GM04503 (cell line): ENCODE results near the gene SIPA1L3.
"Not testable (repeated sequence)": the region's sequence is repeated elsewhere in the genome, so short reads cannot be mapped to it uniquely, and the experiment has no call there.

Source experiments
- DNase-seq: peaks from one replicate; pipeline ENCODE4 v3.0.0-alpha.2; 2012; ENCODE audit warnings: low read depth

The SIPA1L3 gene

DNA sequence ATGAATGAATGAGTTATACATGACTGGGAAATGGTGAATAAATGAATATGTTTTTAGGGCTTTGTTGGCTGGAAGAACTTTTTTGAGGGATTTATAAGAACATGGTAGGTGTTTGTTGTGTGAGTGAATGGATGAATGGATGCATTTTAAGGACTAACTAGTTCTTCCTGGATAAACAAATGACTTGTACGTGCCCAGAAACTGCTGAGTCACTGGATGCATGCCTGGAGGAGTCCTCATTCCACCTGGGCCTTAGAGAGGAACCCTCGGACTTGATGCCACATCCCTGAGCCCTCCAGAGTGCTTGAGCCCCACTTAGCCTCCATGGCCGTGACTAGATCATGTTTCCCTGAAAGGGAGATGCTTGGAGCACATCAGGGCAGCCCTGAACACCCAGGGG, 163.6 kb downstream of the SIPA1L3 start:
- peak; percentile 9 for DNase-seq

DNA sequence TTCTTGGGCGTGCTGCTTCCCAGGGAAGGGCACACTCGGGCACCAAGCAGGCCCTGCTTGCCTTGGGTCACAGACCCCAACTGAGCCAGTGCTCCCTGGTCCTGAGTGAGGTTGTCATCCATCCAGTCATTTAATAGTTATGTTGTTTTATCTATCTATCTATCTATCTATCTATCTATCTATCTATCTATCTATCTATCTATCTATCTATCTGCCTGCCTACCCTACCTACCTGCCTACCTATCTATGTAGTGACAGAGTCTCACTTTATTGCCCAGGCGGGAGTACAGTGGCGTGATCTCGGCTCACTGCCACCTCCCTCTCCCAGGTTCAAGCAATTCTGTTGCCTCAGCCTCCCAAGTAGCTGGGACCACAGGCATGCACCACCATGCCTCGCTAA, 164.0 kb downstream of the SIPA1L3 start:
- DNase-seq, result not testable (repeated sequence)

DNA sequence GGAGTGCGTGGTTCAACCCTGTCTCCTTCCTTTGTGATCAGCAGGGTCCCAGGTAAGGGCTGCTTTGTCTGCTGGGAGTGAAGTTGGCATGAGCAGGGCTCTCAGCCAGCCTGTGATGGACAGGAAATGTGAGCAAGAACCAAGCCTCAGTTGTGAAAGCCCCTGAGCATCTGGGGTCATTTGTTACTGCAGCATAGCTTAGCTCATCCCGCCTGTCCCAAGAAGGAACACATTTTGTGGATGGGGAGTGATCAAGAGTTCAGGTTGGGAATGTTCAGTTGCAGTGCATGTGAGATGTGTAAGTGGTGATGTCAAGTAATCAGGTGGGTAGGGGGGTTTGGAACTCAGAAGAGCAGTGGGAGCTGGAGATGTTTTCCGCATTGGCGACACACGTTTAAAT, 164.6 kb downstream of the SIPA1L3 start:
- DNase-seq, result no peak

DNA sequence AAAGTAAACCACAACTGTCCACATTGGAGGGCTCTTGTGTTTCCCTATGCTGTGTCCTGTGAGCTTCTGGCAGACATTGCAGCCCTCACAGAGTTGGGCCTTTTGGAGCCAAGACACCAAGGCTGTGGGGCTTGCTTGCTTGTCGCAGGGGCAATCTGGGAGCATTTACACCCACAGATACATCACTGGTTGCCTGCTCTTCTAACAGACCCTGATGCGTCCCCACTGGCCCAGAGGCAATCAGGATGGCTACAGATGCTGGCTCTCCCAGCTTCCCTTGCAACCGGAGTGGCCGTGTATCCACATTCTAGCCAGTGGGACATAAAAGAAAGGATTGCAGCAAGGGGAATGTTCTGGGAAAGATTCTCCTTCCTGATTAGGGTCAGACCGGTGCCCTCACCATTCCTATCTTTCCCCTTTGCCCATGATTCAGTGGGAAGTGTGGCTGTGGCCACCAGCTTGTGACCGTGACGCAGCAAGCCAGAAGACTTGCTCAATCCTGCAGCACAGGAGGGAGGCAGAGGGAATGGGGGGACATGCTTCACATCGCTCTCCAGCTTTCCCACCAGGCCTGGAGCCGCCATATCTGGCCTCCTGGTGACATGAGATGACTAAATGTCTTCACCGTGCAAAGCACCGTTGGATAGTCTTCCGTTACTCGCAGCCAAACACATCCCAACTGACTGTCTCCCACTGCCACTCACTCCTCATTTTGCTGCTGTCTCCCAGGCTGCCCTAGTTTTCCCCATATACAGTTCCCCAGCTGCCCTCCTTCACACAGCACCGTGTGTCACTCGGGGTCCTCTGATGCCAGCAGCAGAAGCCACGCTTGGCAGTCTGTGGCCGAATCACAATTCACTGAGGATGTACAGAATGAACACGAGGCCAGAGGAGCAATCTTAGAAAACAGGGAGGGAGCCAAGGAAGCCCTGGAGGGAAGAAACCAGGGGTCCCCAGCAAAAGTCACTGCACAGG, 166.1 kb downstream of the SIPA1L3 start:
- DNase-seq, result no peak

DNA sequence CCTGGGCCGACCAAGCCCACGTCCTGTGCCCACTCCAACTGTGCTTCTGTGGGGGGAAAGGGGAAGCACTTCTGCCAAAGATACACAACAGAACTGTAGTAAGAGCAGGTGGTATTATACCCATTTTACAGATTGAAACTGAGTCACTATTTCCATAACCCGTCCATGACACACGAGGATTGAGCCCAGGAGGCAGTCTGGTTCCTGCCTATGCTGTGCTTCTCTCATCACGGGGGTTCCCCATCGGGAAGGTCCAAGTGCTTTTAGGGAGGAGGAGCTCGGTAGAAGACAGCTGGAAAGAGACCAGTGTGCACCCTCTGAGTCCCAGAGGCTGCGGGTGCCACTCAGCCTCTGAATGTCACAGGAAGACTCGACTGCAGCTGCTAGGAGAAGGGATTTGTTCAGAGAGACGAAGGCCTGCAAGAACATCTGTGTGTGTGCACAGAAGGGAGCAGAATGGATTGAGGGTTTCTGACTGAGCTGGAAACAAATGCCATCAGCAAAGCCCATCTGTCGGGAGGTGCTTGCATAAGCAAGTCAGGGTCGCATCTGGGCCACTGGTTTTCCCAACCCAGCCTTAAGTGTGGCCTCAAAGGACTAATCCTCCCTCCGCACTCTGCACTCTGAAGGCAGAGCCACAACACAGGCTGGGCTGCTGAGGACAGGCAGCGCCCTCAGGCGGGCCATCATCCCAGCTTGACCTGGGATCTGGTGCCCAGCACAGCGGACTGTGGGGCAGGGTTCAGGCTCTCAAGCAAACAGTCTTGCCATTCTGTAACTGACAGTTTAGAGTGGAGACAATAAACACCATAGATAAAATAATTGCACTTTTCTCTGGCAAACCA, 167.1 kb downstream of the SIPA1L3 start:
- DNase-seq, result no peak

DNA sequence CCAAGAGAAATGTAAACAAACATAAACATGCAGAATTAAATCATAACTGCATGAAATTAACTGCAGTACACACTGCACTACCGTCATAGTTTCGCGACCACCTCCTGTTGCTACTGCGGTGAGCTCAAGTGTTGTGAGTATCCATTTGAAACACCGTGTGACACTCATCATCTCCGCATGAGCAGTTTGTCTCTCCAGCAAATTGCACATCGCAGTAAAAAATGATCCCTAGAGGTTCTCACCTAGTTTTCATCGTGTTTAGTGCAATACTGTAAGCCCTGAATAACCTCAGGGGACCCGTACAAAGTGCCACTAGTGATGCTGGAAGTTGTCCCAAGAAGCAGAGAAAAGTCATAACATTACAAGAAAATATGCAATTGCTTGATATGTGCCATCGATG, 169.3 kb downstream of the SIPA1L3 start:
- no peak for DNase-seq

DNA sequence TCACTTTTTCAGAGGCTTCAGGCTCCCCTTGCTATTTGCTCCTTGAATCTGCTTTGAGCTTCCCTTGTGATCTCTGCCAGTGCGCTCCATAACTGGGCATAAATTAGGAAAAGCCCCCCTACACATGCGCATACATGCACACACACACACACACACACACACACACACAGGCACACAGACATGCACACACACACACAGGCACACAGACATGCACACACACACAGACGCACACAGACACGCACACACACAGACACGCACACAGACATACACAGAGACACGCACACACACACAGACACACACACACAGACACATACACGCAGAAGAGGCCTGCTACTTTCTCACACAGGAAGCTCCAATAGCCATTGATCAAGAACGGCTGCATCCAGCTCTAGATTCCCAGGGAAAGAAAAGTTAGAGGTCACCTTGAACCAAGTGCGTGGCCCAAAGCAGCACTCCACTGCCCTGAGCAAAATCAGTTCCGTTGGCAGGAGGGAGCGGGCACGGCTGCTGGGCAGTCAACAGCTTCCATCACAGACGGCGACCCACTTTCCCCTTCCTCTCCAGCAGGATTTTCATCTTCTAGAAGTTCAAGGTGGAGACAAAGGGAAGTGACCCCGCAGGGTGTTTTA, 171.4 kb downstream of the SIPA1L3 start:
- no peak for DNase-seq

DNA sequence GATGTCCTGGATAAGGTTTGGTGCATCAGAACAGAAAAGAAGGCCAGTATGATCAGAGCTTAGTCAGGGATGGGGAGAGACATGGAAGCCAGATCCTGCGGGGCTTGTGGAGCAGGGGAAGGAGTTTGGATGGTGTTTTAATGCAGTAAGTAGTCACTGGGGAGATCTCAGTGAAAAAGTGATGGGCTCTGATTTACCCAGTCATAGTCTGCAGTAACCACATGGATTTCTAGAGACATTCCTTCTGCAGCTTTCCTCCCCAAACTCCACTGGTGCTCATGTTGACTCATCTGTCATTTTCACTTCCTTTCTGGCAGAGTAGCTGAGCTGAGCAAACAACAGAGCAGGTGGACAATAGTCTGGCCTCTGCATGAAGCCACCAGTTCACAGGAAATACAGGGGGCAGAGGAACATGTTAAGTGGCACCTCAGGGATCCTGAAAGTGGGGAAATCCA, 172.9 kb downstream of the SIPA1L3 start:
- peak; percentile 83 for DNase-seq

DNA sequence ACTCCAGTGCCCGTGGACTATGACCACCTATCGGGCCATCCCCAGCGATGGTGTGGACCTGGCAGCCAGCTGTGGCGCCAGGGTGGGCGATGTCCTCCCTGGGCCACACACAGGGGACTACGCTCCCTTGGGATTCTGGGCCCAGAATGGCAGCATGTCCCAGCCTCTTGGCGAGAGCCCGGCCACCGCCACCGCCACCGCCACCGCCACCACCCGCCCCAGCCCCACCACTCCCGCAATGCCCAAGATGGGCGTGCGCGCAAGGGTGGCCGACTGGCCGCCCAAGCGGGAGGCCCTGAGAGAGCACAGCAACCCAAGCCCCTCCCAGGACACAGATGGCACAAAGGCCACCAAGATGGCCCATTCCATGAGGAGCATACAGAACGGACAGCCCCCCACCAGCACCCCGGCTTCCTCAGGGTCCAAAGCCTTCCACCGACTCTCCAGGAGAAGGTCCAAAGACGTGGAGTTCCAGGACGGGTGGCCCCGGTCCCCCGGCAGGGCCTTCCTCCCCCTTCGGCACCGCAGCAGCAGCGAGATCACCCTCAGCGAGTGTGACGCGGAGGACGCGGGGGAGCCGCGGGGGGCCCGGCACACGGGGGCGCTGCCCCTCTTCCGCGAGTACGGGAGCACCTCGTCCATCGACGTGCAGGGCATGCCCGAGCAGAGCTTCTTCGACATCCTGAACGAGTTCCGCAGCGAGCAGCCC, 174.7 kb downstream of the SIPA1L3 start:
- DNase-seq, result no peak

DNA sequence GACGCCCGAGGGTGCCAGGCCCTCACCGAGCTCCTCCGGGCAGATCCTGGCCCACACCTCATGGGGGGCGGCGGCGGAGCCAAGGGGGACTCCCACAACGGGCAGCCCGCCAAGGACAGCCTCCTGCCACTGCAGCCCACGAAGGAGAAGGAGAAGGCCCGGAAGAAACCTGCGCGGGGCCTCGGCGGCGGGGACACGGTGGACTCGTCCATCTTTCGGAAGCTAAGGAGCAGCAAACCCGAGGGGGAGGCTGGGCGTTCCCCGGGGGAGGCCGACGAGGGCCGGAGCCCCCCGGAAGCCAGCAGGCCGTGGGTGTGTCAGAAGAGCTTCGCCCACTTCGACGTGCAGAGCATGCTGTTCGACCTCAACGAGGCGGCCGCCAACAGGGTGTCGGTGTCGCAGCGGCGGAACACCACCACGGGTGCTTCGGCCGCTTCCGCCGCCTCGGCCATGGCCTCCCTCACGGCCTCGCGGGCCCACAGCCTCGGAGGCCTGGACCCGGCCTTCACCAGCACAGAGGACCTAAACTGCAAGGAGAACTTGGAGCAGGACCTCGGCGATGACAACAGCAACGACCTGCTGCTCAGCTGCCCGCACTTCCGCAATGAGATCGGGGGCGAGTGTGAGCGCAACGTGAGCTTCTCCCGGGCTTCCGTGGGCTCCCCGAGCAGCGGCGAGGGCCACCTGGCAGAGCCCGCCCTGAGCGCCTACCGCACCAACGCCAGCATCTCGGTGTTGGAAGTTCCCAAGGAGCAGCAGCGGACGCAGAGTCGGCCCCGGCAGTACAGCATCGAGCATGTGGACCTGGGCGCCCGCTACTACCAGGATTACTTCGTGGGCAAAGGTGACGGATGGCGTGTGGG, 175.5 kb downstream of the SIPA1L3 start:
- DNase-seq, result no peak

DNA sequence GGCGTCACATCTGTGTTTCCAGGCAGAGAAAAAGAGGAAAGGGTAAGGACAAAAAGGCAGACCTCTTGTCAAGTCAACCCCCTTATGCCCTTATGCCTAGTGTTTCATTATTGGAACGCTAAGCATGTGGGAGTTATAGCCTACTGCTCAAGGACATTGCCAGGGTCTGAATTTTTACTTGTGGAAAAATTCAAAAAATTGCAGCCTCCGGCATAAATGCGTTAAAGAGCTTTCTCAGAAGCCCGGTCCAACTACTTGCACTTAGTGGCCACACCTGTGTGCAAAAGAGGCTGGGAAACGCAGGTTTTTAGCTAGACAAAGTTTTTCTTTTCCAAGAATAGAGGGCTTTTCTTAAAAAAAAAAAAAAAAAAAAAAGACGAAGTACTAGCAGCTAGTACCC, 177.2 kb downstream of the SIPA1L3 start:
- no peak for DNase-seq

DNA sequence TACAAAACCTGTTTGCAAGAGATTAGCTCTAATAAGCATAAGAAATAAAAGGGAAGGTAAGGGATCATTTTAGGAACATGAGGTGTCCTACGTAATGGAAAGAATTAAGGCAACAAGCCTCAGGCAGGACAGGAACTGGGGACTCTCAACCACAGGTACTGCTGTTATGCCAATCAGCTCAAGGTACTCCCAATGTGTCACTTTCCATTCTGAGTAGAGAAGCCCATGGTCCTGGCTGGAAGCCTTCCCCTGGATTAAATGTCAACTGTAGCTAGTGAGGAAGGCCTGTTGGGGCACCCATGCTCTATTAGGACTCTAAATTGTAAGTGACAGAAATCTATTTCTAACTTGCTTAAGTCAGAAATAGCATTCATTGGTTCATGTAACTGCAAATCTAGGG, 182.4 kb downstream of the SIPA1L3 start:
- no peak for DNase-seq

DNA sequence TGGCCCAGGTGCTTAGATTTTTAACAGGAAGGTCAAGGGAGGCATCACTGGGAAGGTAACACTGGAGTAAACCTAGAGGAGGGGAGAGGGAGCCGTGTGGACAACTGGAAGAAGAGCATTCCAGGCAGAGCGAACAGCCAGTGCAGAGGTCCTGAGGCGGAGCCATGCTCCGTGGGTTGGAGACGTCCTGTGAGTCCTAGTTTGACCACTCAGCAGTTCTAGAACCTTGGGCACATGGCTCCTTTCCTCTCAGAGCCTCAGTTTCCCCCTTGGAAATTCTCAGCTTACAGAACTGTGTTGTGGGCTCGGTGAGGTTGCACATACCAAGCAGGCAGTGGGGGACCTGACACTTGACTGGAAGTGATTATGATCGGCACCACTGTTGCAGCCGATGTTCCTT, 186.1 kb downstream of the SIPA1L3 start:
- no peak for DNase-seq

DNA sequence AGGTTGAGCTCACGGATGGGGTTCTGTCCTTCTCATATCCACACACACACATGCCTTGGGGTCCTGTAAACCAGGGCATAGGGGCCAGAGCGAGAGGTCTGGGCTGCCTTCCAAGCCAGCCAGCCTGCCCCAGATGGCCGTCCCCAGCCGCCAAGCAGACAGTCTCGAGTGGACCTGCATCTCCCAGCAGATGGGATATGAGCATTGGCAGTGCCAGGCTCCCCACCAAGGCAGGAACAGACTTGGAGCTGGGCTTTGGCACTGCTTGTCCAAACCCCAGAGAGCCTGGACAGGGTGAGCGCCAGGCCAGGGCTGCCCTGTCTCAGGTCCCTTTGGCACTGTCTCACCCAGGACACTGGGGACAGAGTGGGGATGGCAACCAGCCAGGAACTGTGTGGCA, 186.6 kb downstream of the SIPA1L3 start:
- DNase-seq, result no peak

DNA sequence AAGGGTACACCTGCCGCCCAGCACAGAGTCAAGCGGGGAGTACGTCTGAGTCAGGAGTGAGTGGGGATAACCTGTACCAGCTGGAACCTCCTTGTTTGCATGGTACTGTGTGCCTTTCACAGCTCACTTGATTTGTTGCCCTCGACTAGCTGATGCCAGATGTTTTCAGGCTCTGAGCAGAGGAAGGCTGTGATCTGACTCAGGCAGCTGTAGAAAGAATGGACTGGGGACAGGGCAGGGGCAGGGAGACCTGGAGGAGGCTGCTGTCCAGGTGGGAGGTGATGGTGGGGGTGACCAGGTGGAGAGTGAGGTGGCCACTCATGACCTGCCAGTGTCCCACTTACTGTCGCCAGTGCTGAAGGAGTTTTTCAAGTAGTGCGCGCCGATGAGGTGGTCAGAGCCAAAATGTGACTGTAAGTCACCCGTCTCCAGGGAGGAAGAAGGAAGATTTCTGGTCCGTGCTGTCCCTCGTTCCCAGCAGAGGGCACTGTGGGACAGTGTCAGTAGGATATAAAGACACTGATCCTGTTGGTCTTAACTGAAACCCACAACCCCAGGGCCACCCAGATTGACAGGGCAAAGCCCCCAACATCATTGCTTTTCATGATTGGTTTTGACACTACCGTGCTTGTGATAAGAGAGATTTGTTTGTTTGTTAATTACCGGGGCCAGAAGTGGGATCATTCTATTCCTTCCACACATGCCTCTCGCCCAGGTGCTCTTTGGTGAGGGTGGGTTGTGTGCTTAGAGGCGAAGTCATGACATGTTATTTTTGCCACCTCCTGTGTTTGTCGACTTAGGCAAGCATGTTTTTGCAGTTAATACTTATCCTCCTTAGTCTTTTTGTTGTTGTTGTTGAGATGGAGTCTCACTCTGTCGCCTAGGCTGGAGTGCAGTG, 188.7 kb downstream of the SIPA1L3 start:
- DNase-seq, result peak; percentile 19

DNA sequence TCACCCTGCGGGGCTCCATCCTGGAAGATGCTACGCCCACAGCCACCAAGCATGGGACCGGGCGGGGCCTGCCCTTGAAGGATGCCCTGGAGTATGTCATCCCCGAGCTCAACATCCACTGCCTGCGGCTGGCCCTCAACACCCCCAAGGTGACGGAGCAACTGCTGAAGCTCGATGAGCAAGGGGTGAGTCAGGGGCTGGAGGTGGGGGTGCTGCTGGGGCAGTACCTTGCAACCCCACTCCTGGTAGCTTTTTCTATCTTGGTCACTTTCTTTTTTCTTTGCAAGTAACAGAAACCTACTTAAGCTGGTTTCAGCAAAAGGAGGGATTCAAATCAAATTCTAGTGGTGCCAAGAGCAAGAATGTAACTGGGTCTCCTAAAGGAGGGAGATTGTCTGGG, 193.0 kb downstream of the SIPA1L3 start:
- DNase-seq, result no peak

DNA sequence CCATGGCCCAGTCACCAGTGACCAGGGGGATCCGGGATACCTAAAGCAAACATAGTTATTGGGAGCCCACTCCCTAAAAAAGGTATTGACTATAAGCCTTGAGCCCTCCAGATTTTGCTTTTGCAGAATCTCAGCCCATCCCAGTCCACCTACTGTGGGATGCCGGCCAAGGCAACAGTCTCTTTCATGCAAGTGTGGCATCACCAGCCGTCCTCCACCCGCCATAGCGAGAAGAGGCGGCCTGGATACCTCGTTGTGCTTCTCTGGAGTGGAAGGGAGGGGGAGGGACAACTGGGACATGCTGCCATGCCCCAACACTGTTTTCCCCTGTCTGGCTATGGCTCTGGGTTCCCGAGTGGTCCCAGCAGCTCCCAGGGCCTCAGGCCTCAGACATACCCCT, 193.6 kb downstream of the SIPA1L3 start:
- DNase-seq, result no peak

DNA sequence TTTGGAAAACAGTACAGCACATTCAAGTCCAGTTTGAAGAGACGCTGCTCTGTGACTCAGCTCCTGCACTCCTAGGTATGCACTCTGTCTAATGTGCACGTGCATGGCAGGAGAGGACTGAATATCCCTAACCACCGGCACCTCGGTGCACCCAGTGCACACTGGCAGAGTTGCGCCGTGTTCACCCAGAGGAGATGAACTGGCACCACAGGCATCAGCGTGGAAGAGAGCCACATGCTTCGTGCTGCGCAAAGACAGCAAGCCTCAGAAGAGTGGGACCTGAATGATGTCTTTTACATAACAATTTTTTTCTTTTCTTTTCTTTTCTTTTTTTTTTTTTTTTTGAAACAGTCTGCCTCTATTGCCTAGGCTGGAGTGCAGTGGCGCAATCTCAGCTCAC, 194.7 kb downstream of the SIPA1L3 start:
- no peak for DNase-seq

DNA sequence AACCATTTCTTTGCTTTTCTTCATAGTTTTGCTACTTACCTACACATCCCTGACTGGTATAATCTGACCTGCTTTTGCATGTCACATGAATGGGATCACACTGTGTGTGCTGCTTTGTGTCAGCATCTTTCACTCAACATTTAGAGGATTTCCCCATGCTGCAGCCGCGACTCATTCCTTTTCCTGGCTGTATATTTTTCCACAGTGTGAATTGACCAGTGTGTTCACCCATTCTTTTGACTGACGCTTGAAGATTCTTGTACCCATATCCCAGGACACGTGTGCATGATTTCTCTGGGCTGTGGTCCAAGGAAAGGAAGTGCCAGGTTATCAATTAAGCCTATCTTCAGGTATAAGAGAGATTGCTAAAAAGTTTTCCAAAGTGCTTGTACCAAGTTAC, 198.6 kb downstream of the SIPA1L3 start:
- no peak for DNase-seq

DNA sequence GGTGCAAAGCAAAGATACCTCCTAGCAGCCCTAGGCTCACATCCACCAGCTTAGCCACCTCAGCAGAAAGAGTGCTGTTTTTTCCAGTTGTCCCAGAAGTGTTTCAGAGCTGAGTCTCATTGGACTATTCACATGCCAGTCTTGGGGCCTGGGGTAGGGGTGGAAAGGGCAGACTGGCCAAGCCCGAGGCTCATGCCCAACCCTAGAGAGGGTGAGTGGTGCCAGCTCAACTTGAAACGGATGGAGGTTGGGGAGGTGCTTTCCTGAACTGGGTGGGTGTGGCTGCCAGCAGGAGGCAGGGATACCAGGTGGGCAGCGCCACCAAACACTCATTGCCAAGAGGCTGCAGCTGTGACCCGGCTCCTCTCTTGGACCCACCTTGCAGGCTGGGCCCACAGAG, 200.1 kb downstream of the SIPA1L3 start:
- no peak for DNase-seq
